HepG2 (cell line): ENCODE results near the gene MLLT10. TPM values are rescaled to one million over a fixed set of nuclear protein-coding genes. Genes with fewer than 3 reads are reported as not detected.

Experiments used
- BRD4 ChIP-seq: sonication (generic); formaldehyde crosslinking; IDR thresholded peaks from 2 replicates; pipeline ENCODE4 v1.4.0; 2020; ENCODE audit warnings: missing genetic modification reagents
- FOXA1 ChIP-seq, 2 experiments: fragments of 450-650 bp in 1 of 2; sonication (generic) in 1 of 2; formaldehyde crosslinking in 1 of 2; IDR thresholded peaks; 2 replicates each; pipeline versions ENCODE4 v1.4.0 to v1.6.1; 2016 to 2020; ENCODE audit warnings: missing genetic modification reagents in 1 of 2
- FOXK2 ChIP-seq: fragments of 450-650 bp; IDR thresholded peaks from 2 replicates; pipeline ENCODE4 v1.6.1; 2016
- GATAD1 ChIP-seq: IDR thresholded peaks from 2 replicates; pipeline ENCODE4 v1.6.1; 2016; ENCODE audit warnings: missing genetic modification reagents, missing compliant biosample characterization
- HMG20B ChIP-seq: conservative IDR thresholded peaks from 2 replicates; pipeline ENCODE4 v1.6.1; 2016; ENCODE audit warnings: missing genetic modification reagents, missing compliant biosample characterization
- HNRNPLL ChIP-seq: fragments of 200-400 bp; formaldehyde crosslinking; IDR thresholded peaks from 2 replicates; pipeline ENCODE4 v1.6.1; 2017; ENCODE audit warnings: mild to moderate bottlenecking, low read depth, low read length; ENCODE audit not compliant: poor library complexity, severe bottlenecking
- IKZF4 ChIP-seq: sonication (generic); formaldehyde crosslinking; IDR thresholded peaks from 2 replicates; pipeline ENCODE4 v1.5.1; 2020; ENCODE audit warnings: borderline replicate concordance, mild to moderate bottlenecking, low read depth, missing genetic modification reagents; ENCODE audit errors: not compliant biosample characterization
- IRF1 ChIP-seq: sonication (generic); formaldehyde crosslinking; IDR thresholded peaks from 2 replicates; pipeline ENCODE4 v1.4.0; 2020; ENCODE audit warnings: low read depth, mild to moderate bottlenecking, missing genetic modification reagents
- SALL2 ChIP-seq: sonication (generic); formaldehyde crosslinking; IDR thresholded peaks from 2 replicates; pipeline ENCODE4 v1.8.1; 2023; ENCODE audit warnings: mild to moderate bottlenecking, missing genetic modification reagents, inconsistent platforms
- SMYD3 ChIP-seq: sonication (generic); formaldehyde crosslinking; IDR thresholded peaks from 2 replicates; pipeline ENCODE4 v1.8.1; 2023; ENCODE audit warnings: mild to moderate bottlenecking, missing genetic modification reagents
- TCF12 ChIP-seq, 2 experiments: fragments of 450-650 bp in 1 of 2; sonication (generic) in 1 of 2; formaldehyde crosslinking in 1 of 2; IDR thresholded peaks; 2 replicates each; pipeline versions ENCODE4 v1.6.1 to v1.8.0; 2017 to 2022; ENCODE audit warnings: antibody characterized with exemption in 1 of 2, mild to moderate bottlenecking in 1 of 2, missing genetic modification reagents in 1 of 2, moderate library complexity in 1 of 2
- TGIF2 ChIP-seq: IDR thresholded peaks from 2 replicates; pipeline ENCODE4 v1.6.1; 2016; ENCODE audit warnings: control low read depth, missing compliant biosample characterization
- ZBTB26 ChIP-seq: IDR thresholded peaks from 2 replicates; pipeline ENCODE4 v1.6.1; 2016; ENCODE audit warnings: missing compliant biosample characterization, missing genetic modification reagents, borderline replicate concordance
- ZNF335 ChIP-seq: sonication (generic); formaldehyde crosslinking; IDR thresholded peaks from 2 replicates; pipeline ENCODE4 v1.4.0; 2020; ENCODE audit warnings: missing genetic modification reagents
- ZNF639 ChIP-seq: conservative IDR thresholded peaks from 2 replicates; pipeline ENCODE4 v1.6.1; 2018; ENCODE audit warnings: missing genetic modification reagents
- ZNF775 ChIP-seq: sonication (generic); formaldehyde crosslinking; IDR thresholded peaks from 2 replicates; pipeline ENCODE4 v1.4.0; 2020; ENCODE audit warnings: missing genetic modification reagents, mild to moderate bottlenecking, moderate library complexity, borderline replicate concordance
- ZNF841 ChIP-seq: sonication (generic); formaldehyde crosslinking; IDR thresholded peaks from 2 replicates; pipeline ENCODE4 v1.8.1; 2023; ENCODE audit warnings: missing genetic modification reagents, borderline replicate concordance
- ZNF883 ChIP-seq: sonication (generic); formaldehyde crosslinking; IDR thresholded peaks from 2 replicates; pipeline ENCODE4 v1.5.1; 2020; ENCODE audit warnings: mild to moderate bottlenecking, missing genetic modification reagents; ENCODE audit errors: not compliant biosample characterization
- polyA plus RNA-seq, 8 experiments: library from polyadenylated mRNA; depleted of rRNA in 3 of 8; stranded (reverse) in 7 of 8; unstranded in 1 of 8; fragments of >200 nt; fragmentation: Illumina TruSeq in 4 of 8; extraction: Trizol in 4 of 8; gene quantifications; 2 replicates each; pipeline versions ENCODE4 v1.2.1 to v1.2.3, GENCODE V29; 2011 to 2016; ENCODE audit warnings: low read depth in 4 of 8, missing spikeins in 1 of 8, mixed read lengths in 1 of 8; ENCODE audit not compliant: insufficient read depth in 1 of 8
- total RNA-seq, 5 experiments: library from RNA; depleted of rRNA; stranded (reverse); fragments of >200 nt; fragmentation: Illumina TruSeq; extraction: Trizol; gene quantifications; 2 replicates each; pipeline ENCODE4 v1.2.3, GENCODE V29; 2016; ENCODE audit warnings: low read depth in 1 of 5
- TF ChIP-seq, protein P1 (sequence below): IDR thresholded peaks from 2 replicates; pipeline ENCODE4 v1.6.1; 2018; ENCODE audit warnings: missing genetic modification reagents

MLLT10 gene
- total and polyA plus RNA-seq, 2 of the 13 experiments (the other 11 are each of a cell fraction or from before 2014, with no cell fraction given): 51.3 to 84.1 TPM

- TF ChIP-seq IKZF4 (CRISPR knock-in tag) (peak; percentile 67), SALL2 (peak; percentile 31; the same call in 1 of the 2 replicates), TCF12 (IDR thresholded peaks at IDR 0.05) (no peak), TCF12 (CRISPR knock-in tag; IDR thresholded peaks at IDR 0.05) (no peak), BRD4 (0 out of 2 replicates have a peak, but pooled peaks have one; percentile 59), ZNF883 (peak; percentile 30), IRF1 (0 out of 2 replicates have a peak, but pooled peaks have one; percentile 43), FOXK2 (0 out of 2 replicates have a peak, but pooled peaks have one; percentile 10), ZBTB26 (CRISPR knock-in tag) (no peak), ZNF335 (CRISPR knock-in tag) (0 out of 2 replicates have a peak, but pooled peaks have one; percentile 25), ZNF775 (no peak), HNRNPLL (peak; percentile 63), ZNF841 (CRISPR knock-in tag) (no peak), TGIF2 (CRISPR knock-in tag) (peak; percentile 62; the same call in 1 of the 2 replicates), GATAD1 (no peak), FOXA1 (IDR thresholded peaks at IDR 0.05) (no peak), FOXA1 (CRISPR knock-in tag; IDR thresholded peaks at IDR 0.05) (peak; percentile 65), HMG20B (CRISPR knock-in tag) (no peak), SMYD3 (0 out of 2 replicates have a peak, but pooled peaks have one; percentile 7), ZNF639 (0 out of 2 replicates have a peak, but pooled peaks have one; percentile 28)
- TF ChIP-seq, protein P1, sequence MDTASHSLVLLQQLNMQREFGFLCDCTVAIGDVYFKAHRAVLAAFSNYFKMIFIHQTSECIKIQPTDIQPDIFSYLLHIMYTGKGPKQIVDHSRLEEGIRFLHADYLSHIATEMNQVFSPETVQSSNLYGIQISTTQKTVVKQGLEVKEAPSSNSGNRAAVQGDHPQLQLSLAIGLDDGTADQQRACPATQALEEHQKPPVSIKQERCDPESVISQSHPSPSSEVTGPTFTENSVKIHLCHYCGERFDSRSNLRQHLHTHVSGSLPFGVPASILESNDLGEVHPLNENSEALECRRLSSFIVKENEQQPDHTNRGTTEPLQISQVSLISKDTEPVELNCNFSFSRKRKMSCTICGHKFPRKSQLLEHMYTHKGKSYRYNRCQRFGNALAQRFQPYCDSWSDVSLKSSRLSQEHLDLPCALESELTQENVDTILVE (CRISPR knock-in tag): peak; percentile 27; the same call in 1 of the 2 replicates
These were observed 817 bp downstream of the MLLT10 start (continued) for GRCh38 chr10:21534604-21535493.
